ENCODE data around the gene FAM174B.
"Not testable (repeated sequence)": the region's sequence is repeated elsewhere in the genome, so short reads cannot be mapped to it uniquely, and the experiment has no call there.

The FAM174B gene

GRCh38 chr15:92617549-92618520, 37.7 kb downstream of the FAM174B start:
- peak; percentile 88 for DNase-seq

DNA sequence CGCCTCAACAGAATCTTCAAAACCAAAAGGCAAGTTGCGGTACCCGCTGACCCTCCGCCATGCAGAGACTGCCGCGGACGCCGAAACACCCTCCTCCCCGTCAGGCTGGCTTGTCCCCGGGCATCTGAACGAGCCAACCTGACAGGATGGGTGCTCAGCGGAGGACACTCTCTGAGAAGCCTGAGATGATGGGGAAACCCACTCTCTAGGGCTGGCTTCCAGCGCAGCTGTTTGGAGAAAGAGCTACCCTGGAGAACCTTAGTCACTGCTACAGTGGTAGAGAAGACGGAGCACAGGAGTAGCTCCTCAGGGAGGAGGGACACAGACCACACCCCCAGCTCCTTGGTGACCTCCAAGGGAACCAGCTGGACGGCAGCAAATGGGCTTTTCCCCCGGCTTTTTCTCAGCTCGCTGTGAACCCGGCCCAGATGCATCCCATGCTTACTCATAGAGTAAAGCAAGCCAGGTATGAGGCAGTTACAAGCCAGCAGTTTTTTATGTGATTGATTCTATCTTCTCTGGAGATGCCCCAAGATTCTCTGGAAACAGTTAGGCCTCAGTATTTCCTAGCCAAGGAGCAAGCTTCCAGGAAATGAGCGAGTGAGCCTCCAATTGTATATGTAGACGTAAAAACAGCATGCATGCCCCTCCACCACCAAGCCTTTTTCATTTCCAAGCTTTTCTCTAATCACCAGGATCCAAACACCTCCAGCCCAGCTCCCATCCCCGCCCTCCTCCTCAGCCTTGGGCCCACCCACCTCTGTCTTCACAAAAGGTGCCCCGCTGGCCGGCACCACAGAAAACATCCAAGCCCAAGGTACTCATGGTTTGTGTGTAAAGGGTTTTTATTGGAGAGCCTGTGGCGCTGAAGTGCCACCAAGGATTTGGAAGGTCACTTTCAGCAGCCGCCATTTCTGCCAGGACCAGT, 38.7 kb downstream of the FAM174B start:
- peak; percentile 76 for DNase-seq

DNA sequence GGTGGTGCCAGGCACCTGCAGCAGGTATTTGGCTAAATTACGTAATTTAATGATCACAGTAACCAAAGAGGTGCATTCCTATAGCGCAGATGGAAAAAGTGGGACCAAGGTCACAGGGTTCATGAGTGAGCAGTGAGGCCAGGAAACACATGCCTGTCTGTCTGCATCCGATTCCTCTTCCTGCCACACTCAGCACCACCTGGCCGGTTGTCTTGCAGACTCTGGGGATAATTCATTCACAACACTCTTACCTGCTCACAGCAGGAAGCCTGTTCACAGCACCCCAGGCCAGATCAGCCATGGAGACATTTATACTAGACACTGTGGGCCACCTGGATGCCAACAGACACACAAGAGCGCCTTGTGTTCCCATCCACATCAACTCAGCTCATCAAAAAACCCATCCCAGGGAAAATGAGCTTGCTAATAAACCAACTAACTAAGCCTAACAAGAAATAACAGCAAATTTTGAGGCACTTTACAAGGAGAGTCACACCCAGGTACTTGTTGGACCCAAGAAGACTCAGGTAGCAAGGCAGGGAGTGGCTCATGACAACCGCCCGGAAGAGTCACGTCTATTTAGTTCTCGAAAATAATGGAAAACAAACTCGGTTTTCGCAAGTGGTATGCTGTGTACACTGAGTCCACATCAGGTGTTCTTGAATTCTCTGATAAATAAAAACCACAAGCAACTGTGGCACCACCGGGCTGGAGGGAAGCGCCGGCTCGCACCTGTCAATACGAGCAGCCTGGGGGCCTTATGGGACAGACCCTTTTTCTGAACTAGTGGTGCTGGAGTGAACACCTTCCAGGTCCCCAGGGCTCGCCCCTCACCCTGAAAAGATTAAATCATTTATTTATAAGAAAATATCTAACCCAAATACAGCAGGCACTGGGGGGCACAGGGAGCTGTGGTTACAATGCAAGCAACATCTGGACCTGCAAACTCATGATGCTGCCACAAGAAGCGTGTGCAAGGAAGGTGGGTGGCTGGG, 40.5 kb downstream of the FAM174B start:
- DNase-seq = peak; percentile 16

GRCh38 chr15:92614301-92614700, 41.3 kb downstream of the FAM174B start:
- DNase-seq = peak; percentile 12

DNA sequence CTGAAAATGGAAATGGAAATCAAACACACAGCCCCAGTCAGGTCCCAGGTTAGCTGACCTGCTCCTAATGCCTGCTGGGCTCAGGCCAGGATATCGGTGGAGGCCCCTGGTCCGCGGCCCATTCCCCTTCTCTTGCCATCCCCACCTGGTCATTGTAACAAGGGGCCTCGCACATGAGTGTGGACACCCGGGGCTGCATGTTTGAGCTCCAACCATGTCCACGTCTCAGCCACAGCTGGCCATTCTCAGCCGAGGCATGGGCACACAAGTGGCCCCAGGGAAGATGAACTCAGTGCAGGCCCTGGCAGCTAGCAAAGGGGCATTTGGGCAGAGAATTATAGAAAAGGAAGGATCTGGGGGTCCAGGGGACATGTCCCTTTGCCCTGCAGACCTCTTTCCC, 41.7 kb downstream of the FAM174B start:
- DNase-seq = peak; percentile 12

DNA sequence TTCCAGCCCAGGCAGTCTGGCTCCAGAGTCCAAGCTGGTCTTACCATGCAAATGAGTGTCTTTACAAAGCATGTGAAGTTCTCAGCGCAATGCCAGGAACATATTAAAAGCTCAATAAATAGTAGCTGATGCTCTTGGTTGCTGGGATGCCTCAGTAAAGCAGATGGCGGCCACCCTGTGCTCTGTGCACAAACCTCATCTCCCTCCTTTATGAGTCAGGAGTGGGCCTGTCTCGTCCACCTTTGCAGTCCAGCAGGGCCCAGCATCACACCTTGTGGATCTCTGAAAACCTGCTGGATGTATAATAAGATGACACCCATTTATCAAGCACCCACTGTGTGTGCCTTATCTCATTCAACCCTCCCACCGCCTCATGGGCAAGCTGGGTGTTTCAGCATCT, 42.7 kb downstream of the FAM174B start:
- peak; percentile 3 for DNase-seq

- DNase-seq = peak; percentile 18
These were observed 43.4 kb downstream of the FAM174B start for GRCh38 chr15:92611995-92612745.

DNA sequence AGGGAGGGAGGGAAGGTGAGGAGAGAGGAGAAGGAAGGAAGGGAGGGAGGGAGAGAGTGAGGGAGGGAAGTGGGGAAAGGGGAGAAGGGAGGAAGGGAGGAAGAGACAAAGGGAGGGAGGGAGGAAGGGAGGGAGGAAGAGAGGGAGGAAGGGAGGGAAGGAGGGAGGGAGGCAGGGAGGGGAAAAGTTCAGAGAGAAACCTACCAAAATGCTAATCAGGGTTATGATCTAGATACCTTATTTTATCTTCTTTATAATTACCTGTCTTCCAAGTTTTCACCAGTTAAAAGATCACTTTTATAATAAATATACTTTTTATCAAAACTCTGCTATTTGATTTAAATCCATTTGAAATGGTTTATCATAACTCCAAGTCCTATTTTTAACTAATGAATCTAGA, 44.4 kb downstream of the FAM174B start:
- DNase-seq = no peak

DNA sequence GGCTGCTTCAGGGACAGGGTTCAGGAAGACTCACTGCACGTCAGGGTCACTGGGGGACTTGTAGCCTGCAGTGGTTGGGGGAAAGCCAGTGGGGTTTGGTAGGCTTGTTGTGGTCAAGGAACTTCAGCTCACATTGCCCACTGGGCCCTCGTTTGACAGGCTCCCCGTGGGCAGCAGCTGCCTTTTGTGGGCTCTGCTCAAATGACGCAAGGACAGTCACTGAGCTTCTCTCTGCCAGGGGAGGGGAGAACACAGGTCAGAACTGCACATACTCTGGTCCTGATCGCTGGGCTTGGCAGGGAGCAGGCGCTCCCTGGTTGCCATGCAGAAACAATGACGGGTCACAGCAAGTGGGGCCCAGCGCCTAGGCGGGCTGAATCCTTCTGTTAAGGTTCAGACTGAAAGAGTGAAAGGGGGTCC, 45.5 kb downstream of the FAM174B start:
- DNase-seq = peak; percentile 10

GRCh38 chr15:92608866-92609700, 46.5 kb downstream of the FAM174B start:
- DNase-seq = no peak

- not testable (repeated sequence) for DNase-seq
These were observed 48.8 kb downstream of the FAM174B start for GRCh38 chr15:92606836-92607150.

DNA sequence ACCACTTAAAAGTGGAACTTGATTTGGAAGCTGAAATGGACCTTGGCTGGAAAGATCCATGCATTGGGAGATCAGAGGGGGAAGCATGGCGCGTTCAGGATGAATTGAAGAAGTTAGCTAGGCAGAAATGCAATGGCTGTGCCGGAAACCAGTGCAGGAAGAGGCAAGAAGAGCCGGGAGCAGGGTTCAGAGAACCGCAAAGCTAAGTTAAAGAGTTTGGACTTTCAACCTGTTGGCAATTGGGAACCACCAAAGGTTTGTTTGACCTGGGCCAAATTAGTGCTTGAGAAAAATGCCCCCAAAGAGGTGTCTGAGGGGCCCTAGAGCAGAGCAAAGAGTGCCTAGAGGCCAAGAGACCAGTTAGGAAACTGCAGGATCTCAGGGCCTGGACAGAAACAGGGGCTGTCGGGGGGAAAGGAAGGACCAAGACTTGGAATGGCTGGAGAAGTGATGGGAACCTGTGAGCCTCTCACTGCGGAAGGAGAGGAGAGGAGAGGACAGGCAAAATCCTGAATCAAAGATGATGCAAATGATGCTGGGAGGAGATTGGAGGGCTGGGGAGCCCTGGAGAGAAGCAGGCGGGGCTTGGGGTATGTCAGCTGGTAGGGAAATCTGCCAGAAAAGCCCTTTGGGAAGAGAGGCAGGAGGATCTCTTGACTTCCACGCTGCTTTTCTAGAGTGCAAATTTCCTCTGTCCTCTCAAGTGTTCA, 49.3 kb downstream of the FAM174B start:
- DNase-seq = peak; percentile 42

GRCh38 chr15:92605225-92605944, 50.2 kb downstream of the FAM174B start:
- no peak for DNase-seq

DNA sequence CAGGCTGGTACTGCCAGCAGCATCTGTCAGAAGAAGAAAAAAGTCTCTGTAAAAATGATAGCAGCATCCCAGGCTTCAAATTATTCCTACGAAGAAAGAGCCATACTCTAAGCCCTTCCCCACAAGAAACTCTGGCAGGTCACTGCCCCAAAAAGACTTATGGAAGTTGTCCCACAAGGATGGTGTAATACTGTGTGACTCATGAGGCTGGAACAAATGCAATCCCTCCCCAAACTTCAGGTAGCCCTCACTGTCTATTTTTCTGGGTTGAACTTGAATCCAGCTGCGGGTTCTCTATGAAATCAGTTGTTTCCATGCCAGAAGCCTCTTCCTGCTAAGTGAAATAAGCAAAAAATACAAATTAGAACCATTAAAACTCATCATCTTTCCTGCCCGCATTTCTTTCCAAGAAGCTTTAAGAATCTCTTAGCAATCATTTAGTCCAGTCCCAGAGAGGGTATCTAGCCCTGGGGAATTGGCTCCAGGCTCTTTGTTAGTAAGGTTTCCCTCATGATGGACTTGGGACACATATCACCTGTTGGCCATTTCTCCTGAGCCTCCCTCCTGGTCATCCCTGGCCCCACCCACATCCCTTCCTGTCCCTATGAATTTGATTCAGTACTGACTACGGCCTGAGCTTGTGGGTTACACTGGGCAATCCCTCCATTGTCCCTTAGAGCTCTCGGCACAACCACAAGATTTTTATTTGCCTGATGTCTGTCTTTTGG, 51.7 kb downstream of the FAM174B start:
- DNase-seq = no peak

DNA sequence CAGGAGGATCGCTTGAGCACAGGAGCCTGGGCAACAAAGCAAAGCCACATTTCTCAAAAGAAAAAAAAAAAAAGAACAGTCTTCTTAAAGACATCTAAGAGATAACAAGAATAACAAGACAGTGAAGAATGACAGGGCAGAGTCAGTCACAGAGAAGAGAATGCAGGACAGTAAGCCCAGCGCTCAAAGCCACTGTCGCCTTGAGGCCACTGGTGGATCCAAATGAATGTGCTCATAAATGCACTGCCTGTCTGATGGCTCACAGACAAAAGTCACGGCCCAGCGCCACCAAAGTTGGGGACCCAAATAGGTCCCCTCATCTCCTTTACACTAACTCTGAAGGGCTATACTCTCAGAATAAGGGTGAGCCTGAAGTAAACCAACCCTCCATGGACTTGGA, 52.3 kb downstream of the FAM174B start:
- DNase-seq = no peak

- no peak for DNase-seq
These were observed 53.3 kb downstream of the FAM174B start for GRCh38 chr15:92602267-92602593.

GRCh38 chr15:92601592-92602266, 53.8 kb downstream of the FAM174B start:
- no peak for DNase-seq

DNA sequence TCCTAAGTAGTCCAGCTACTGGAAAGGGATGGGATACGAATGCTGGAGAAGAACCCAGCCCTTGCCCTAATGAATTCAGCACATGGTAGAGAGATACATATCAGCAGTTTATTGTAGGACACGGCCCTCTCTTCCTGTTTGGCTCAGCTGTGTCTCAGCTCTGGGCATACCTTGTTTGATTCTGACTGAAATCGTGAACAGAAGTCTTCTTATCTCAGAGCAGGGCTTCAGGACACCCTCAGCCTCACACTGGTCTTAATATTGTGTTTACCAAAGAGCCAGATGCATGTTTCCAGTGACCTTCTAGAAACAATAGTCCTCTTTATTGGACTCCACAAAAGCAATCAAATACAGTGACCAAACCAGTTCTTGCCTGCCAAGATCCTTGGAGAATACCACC, 54.7 kb downstream of the FAM174B start:
- no peak for DNase-seq

All from right hindlimb (tissue), 1 donor.